ENCODE results near the gene LILRB1.
A peak's percentile ranks its signal among the peaks of the same experiment; 100 is the strongest.

The LILRB1 gene

DNA sequence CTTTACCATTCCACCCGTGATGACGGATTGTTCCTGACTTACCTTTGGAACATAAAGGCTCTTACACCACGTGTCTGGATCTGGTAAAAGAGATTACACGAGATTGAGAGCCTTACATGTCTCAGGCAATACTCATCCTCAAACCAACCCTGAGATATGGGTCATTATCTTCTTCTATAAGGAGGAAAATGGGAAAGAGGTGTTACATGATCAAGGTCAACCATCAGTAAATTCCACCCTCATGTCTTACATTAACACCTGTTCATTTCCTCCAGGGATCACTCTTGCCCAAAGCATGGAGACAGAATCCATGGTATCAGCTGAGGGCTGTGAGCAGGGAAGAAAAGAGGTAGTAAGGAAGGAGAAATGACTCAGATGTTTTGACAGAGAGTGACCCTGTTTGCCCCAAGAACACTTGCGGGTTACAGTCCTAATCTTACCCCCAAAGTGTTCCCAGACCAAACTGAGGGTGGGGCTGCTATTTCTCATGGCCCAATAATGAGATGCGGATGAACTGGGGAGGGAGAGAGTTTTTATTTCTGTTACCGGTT is 52.1 kb downstream of the LILRB1 start:
- WGBS (ENCODE audit: insufficient coverage) = 59% methylated on average over 4 of the region's 7 CpGs
- H3K4me3 ChIP-seq (ENCODE audit: control insufficient read depth in 1 of 7, extremely low read depth in 1 of 7, insufficient read depth in 4 of 7, low read depth in 2 of 7, low read length in 6 of 7) = no peak overlapping the region
- H3K27ac ChIP-seq (ENCODE audit: insufficient read depth in 1 of 2, low read depth in 1 of 2, low read length in 2 of 2, poor library complexity in 1 of 2, severe bottlenecking in 2 of 2) = no peak overlapping the region
- DNase-seq = peak in 1 of 3 donors; percentile 10
- H3K36me3 ChIP-seq (ENCODE audit: control insufficient read depth in 4 of 4, insufficient read depth in 4 of 4, low read length in 3 of 4) = no peaks in the 10 kb centered on the region
- peaks cover 0 to 8% (median 4%) of the 10 kb centered on the region in 5 experiments for H3K27me3 ChIP-seq (replicated peaks in 2 of 5; ENCODE audit: control insufficient read depth in 4 of 5, insufficient read depth in 5 of 5, low read length in 4 of 5)
- H3K4me1 ChIP-seq (ENCODE audit: control extremely low read depth in 1 of 4, control insufficient read depth in 4 of 4, insufficient read depth in 4 of 4, low read length in 3 of 4) = no peaks in the 10 kb centered on the region
- ChIA-PET CTCF (interaction anchor here (0.5 to 1.6 kb wide), 4 partner anchors 8 to 204 kb away, joined by 3 to 9 read pairs (median 4); no protein-coding TSS in a partner anchor), POLR2A (no interaction called here)
- no peaks in the 10 kb centered on the region for H3K9me3 ChIP-seq (ENCODE audit: control extremely low read depth in 1 of 5, control insufficient read depth in 4 of 5, insufficient read depth in 2 of 5, low read depth in 1 of 5, low read length in 4 of 5)

- ChIA-PET POLR2A (no interaction called here), CTCF (interaction anchor here (1.1 to 1.5 kb wide), 3 partner anchors 8 to 205 kb away, joined by 3 to 4 read pairs (median 4); no protein-coding TSS in a partner anchor)
- Histone ChIP-seq H3K36me3 (ENCODE audit: control insufficient read depth in 4 of 4, insufficient read depth in 4 of 4, low read length in 3 of 4) (no peaks in the 10 kb centered on the region), H3K27me3 (replicated peaks in 2 of 5; ENCODE audit: control insufficient read depth in 4 of 5, insufficient read depth in 5 of 5, low read length in 4 of 5) (peaks cover 0 to 16% (median 11%) of the 10 kb centered on the region in 5 experiments), H3K9me3 (ENCODE audit: control extremely low read depth in 1 of 5, control insufficient read depth in 4 of 5, insufficient read depth in 2 of 5, low read depth in 1 of 5, low read length in 4 of 5) (no peaks in the 10 kb centered on the region), H3K4me3 (ENCODE audit: control insufficient read depth in 1 of 7, extremely low read depth in 1 of 7, insufficient read depth in 4 of 7, low read depth in 2 of 7, low read length in 6 of 7) (no peak overlapping the region), H3K4me1 (ENCODE audit: control extremely low read depth in 1 of 4, control insufficient read depth in 4 of 4, insufficient read depth in 4 of 4, low read length in 3 of 4) (no peaks in the 10 kb centered on the region), H3K27ac (ENCODE audit: insufficient read depth in 1 of 2, low read depth in 1 of 2, low read length in 2 of 2, poor library complexity in 1 of 2, severe bottlenecking in 2 of 2) (no peak overlapping the region)
- DNase-seq = peak; percentile 67 to 88 (median 86)
- 27% methylated on average over 3 of the region's 3 CpGs for WGBS (ENCODE audit: insufficient coverage)
Measured at GRCh38 chr19:54684527-54684926, 54.2 kb downstream of the LILRB1 start.

Data from common myeloid progenitor, CD34-positive (primary cell).